GM23338 (cell line): ENCODE measurements around the gene AIRE. TPM values are rescaled to one million over a fixed set of nuclear protein-coding genes. Genes with fewer than 3 reads are reported as not detected.

Experiments used
- ATAC-seq: fragments of 200-7000 bp; cut with Tn5 transposase; 3 replicates; pipeline ENCODE4 v1.9.1; 2020
- DNase-seq: peaks from one replicate; pipeline ENCODE4 v3.0.0-alpha.2; 2015; ENCODE audit warnings: low spot score
- H2AFZ ChIP-seq: fragments of 200-600 bp; sonication (generic); 2 replicates; pipeline ENCODE4 v1.8.0; 2016; ENCODE audit warnings: antibody characterized with exemption, mild to moderate bottlenecking, moderate library complexity
- H3F3A ChIP-seq: fragments of 200-600 bp; sonication (generic); replicated peaks from 2 replicates; pipeline ENCODE4 v1.8.0; 2017; ENCODE audit warnings: antibody characterized with exemption, mixed run types, low read depth
- H3K27ac ChIP-seq: fragments of 200-600 bp; sonication (generic); 2 replicates; pipeline ENCODE4 v1.6.1; 2016; ENCODE audit warnings: low read depth
- H3K27me3 ChIP-seq: fragments of 200-600 bp; sonication (generic); 2 replicates; pipeline ENCODE4 v1.8.0; 2016; ENCODE audit warnings: mild to moderate bottlenecking, mixed run types, moderate library complexity; ENCODE audit not compliant: insufficient read depth
- H3K36me3 ChIP-seq: fragments of 200-600 bp; sonication (generic); 2 replicates; pipeline ENCODE4 v1.8.0; 2016; ENCODE audit warnings: mild to moderate bottlenecking; ENCODE audit not compliant: insufficient read depth
- H3K4me1 ChIP-seq: fragments of 200-600 bp; sonication (generic); 2 replicates; pipeline ENCODE4 v1.8.0; 2016; ENCODE audit warnings: mild to moderate bottlenecking, moderate library complexity; ENCODE audit not compliant: insufficient read depth
- H3K4me2 ChIP-seq: fragments of 200-600 bp; sonication (generic); 2 replicates; pipeline ENCODE4 v1.7.1; 2017; ENCODE audit warnings: mixed run types
- H3K4me3 ChIP-seq: fragments of 200-600 bp; sonication (generic); 2 replicates; pipeline ENCODE4 v1.6.1; 2016; ENCODE audit warnings: mixed run types
- H3K79me2 ChIP-seq: fragments of 200-600 bp; sonication (generic); replicated peaks from 2 replicates; pipeline ENCODE4 v1.8.0; 2017; ENCODE audit warnings: mild to moderate bottlenecking; ENCODE audit not compliant: insufficient read depth
- H3K9me2 ChIP-seq: fragments of 200-600 bp; sonication (generic); 2 replicates; pipeline ENCODE4 v1.8.0; 2017; ENCODE audit not compliant: insufficient read depth
- H4K20me1 ChIP-seq: fragments of 200-600 bp; sonication (generic); replicated peaks from 2 replicates; pipeline ENCODE4 v1.8.0; 2017; ENCODE audit warnings: mild to moderate bottlenecking; ENCODE audit not compliant: insufficient read depth
- H3K27ac Mint-ChIP-seq: 2 replicates; pipeline ENCODE4 v1.8.0; 2020; ENCODE audit warnings: inconsistent platforms, mild to moderate bottlenecking, moderate library complexity, mixed read lengths
- H3K27me3 Mint-ChIP-seq: 3 replicates; pipeline ENCODE4 v1.8.0; 2022; ENCODE audit warnings: low read depth, mild to moderate bottlenecking, moderate library complexity, mixed read lengths, inconsistent platforms; ENCODE audit not compliant: insufficient read depth, poor library complexity
- H3K36me3 Mint-ChIP-seq: 3 replicates; pipeline ENCODE4 v1.8.0; 2021; ENCODE audit warnings: low read depth, mild to moderate bottlenecking, inconsistent platforms, moderate library complexity, mixed read lengths
- H3K4me1 Mint-ChIP-seq: 3 replicates; pipeline ENCODE4 v1.8.0; 2020; ENCODE audit warnings: mild to moderate bottlenecking, inconsistent platforms, mixed read lengths
- H3K4me3 Mint-ChIP-seq: 3 replicates; pipeline ENCODE4 v1.8.0; 2021; ENCODE audit warnings: moderate library complexity, mild to moderate bottlenecking, inconsistent platforms, mixed read lengths
- H3K9me3 Mint-ChIP-seq: 3 replicates; pipeline ENCODE4 v1.8.0; 2020; ENCODE audit warnings: moderate library complexity, mild to moderate bottlenecking, inconsistent platforms, mixed read lengths
- CREB1 ChIP-seq: fragments of 250-450 bp; sonication (Bioruptor Pico); IDR thresholded peaks from 2 replicates; pipeline ENCODE4 v1.5.0; 2020; ENCODE audit warnings: low read depth, mild to moderate bottlenecking, moderate library complexity
- CTCF ChIP-seq, 2 experiments: fragments of 200-600 bp in 1 of 2; sonication (generic) in 1 of 2; conservative IDR thresholded peaks; 2 replicates each; pipeline versions ENCODE4 v1.5.1 to v1.6.1; 2016 to 2017; ENCODE audit warnings: antibody characterized with exemption in 2 of 2, low read depth in 2 of 2, mild to moderate bottlenecking in 2 of 2, moderate library complexity in 1 of 2
- ETS1 ChIP-seq: IDR thresholded peaks from 2 replicates; pipeline ENCODE4 v1.6.1; 2016; ENCODE audit warnings: antibody characterized with exemption
- EZH2 ChIP-seq: fragments of 200-600 bp; sonication (generic); IDR thresholded peaks from one replicate; pipeline ENCODE4 v1.8.0; 2017; ENCODE audit warnings: antibody characterized with exemption, mild to moderate bottlenecking, low read depth; ENCODE audit not compliant: unreplicated experiment
- EZH2phosphoT487 ChIP-seq: fragments of 200-600 bp; sonication (generic); IDR thresholded peaks from one replicate; pipeline ENCODE4 v1.8.1; 2018; ENCODE audit warnings: antibody characterized with exemption; ENCODE audit not compliant: unreplicated experiment
- JUNB ChIP-seq: IDR thresholded peaks from one replicate; pipeline ENCODE4 v1.6.1; 2016; ENCODE audit warnings: antibody characterized with exemption; ENCODE audit not compliant: unreplicated experiment
- NANOG ChIP-seq: IDR thresholded peaks from 2 replicates; pipeline ENCODE4 v1.6.1; 2016; ENCODE audit warnings: antibody characterized with exemption, borderline replicate concordance
- POLR2AphosphoS5 ChIP-seq: IDR thresholded peaks from 2 replicates; pipeline ENCODE4 v1.6.1; 2016; ENCODE audit warnings: antibody characterized with exemption, low read depth
- REST ChIP-seq: IDR thresholded peaks from one replicate; pipeline ENCODE4 v1.6.1; 2018; ENCODE audit warnings: antibody characterized with exemption; ENCODE audit not compliant: unreplicated experiment
- STAT1 ChIP-seq: IDR thresholded peaks from one replicate; pipeline ENCODE4 v1.6.1; 2016; ENCODE audit warnings: antibody characterized with exemption; ENCODE audit not compliant: unreplicated experiment
- ZNF114 ChIP-seq: fragments of 250-450 bp; sonication (Bioruptor Pico); IDR thresholded peaks from 2 replicates; pipeline ENCODE4 v1.5.0; 2020; ENCODE audit warnings: mild to moderate bottlenecking, moderate library complexity
- ZNF331 ChIP-seq: fragments of 250-450 bp; sonication (Bioruptor Pico); IDR thresholded peaks from 2 replicates; pipeline ENCODE4 v1.5.0; 2020; ENCODE audit warnings: low read depth, mild to moderate bottlenecking, moderate library complexity
- ZNF462 ChIP-seq: fragments of 250-450 bp; sonication (Bioruptor Pico); IDR thresholded peaks from 2 replicates; pipeline ENCODE4 v1.5.0; 2020; ENCODE audit warnings: mild to moderate bottlenecking, moderate library complexity
- polyA plus RNA-seq: library from polyadenylated mRNA; unstranded; fragments of >200 nt; fragmentation: Nextera tagmentation; extraction: Ambion mirVana; gene quantifications from 2 replicates; pipeline ENCODE4 v1.2.1, GENCODE V29; 2016
- total RNA-seq: library from RNA; depleted of rRNA; stranded (reverse); fragments of >200 nt; shearing (Covaris generic); gene quantifications from 2 replicates; pipeline ENCODE4 v1.2.3, GENCODE V29; 2014

The AIRE gene
- total and polyA plus RNA-seq, 2 experiments from 2014 or later, result 0.10 TPM; not detected in 1

- Mint-ChIP-seq H3K27ac (no peak overlapping the region), H3K4me1 (peaks cover 4% of the 10 kb centered on the region; the same call in 2 of the 3 replicates), H3K4me3 (no peak overlapping the region), H3K27me3 (peaks cover 4% of the 10 kb centered on the region), H3K36me3 (no peaks in the 10 kb centered on the region), H3K9me3 (no peaks in the 10 kb centered on the region)
- no peaks in the 10 kb centered on the region for H3K27me3 ChIP-seq
- TF ChIP-seq REST (no peak), EZH2phosphoT487 (no peak), CTCF (conservative IDR thresholded peaks at IDR 0.05; ENCODE audit: low read depth in 2 of 2) (no peak), NANOG (no peak), EZH2 (no peak), ETS1 (no peak), ZNF114 (CRISPR knock-in tag) (no peak), CREB1 (CRISPR knock-in tag) (no peak), ZNF462 (CRISPR knock-in tag) (no peak), JUNB (no peak), STAT1 (no peak), ZNF331 (CRISPR knock-in tag) (no peak), POLR2AphosphoS5 (no peak)
- no peaks in the 10 kb centered on the region for H4K20me1 ChIP-seq
- no peaks in the 10 kb centered on the region for H3K36me3 ChIP-seq
- no peaks in the 10 kb centered on the region for H3K79me2 ChIP-seq
- no peaks in the 10 kb centered on the region for H3F3A ChIP-seq
- no peak overlapping the region for H3K4me2 ChIP-seq
- H3K4me1 ChIP-seq, result no peaks in the 10 kb centered on the region; the same call in 1 of the 2 replicates
- no peak overlapping the region for H3K4me3 ChIP-seq
- DNase-seq (no peak), ATAC-seq (no peak)
- no peak overlapping the region for H3K27ac ChIP-seq
- no peaks in the 10 kb centered on the region for H3K9me2 ChIP-seq
- H2AFZ ChIP-seq, result no peak overlapping the region
Observed at GRCh38 chr21:44262338-44263056, 23.2 kb upstream of the AIRE start.
